HEK293T (cell line): ENCODE measurements around the gene PLAAT3.

Experiments used
- ARNT ChIP-seq: fragments of 450-650 bp; IDR thresholded peaks from 2 replicates; pipeline ENCODE4 v1.6.1; 2017; ENCODE audit warnings: mild to moderate bottlenecking
- BHLHE40 ChIP-seq: fragments of 450-650 bp; IDR thresholded peaks from 2 replicates; pipeline ENCODE4 v1.6.1; 2016; ENCODE audit warnings: mild to moderate bottlenecking, moderate library complexity, borderline replicate concordance
- CTBP1 ChIP-seq: fragments of 450-650 bp; IDR thresholded peaks from 2 replicates; pipeline ENCODE4 v1.6.1; 2016; ENCODE audit warnings: borderline replicate concordance
- ELF4 ChIP-seq: fragments of 450-650 bp; IDR thresholded peaks from 2 replicates; pipeline ENCODE4 v1.6.1; 2017; ENCODE audit warnings: antibody characterized with exemption
- FOXA1 ChIP-seq: fragments of 450-650 bp; IDR thresholded peaks from 2 replicates; pipeline ENCODE4 v1.6.1; 2016; ENCODE audit warnings: mild to moderate bottlenecking
- FOXK2 ChIP-seq: fragments of 450-650 bp; IDR thresholded peaks from 2 replicates; pipeline ENCODE4 v1.6.1; 2016; ENCODE audit warnings: mild to moderate bottlenecking
- FOXM1 ChIP-seq: fragments of 450-650 bp; IDR thresholded peaks from 2 replicates; pipeline ENCODE4 v1.6.1; 2017; ENCODE audit warnings: mild to moderate bottlenecking, borderline replicate concordance
- NFRKB ChIP-seq: fragments of 450-650 bp; IDR thresholded peaks from 2 replicates; pipeline ENCODE4 v1.6.1; 2016; ENCODE audit warnings: mild to moderate bottlenecking, moderate library complexity
- SP1 ChIP-seq: fragments of 450-650 bp; IDR thresholded peaks from 2 replicates; pipeline ENCODE4 v1.6.1; 2017
- SUZ12 ChIP-seq: fragments of 450-650 bp; IDR thresholded peaks from 2 replicates; pipeline ENCODE4 v1.6.1; 2016; ENCODE audit warnings: mild to moderate bottlenecking

DNA sequence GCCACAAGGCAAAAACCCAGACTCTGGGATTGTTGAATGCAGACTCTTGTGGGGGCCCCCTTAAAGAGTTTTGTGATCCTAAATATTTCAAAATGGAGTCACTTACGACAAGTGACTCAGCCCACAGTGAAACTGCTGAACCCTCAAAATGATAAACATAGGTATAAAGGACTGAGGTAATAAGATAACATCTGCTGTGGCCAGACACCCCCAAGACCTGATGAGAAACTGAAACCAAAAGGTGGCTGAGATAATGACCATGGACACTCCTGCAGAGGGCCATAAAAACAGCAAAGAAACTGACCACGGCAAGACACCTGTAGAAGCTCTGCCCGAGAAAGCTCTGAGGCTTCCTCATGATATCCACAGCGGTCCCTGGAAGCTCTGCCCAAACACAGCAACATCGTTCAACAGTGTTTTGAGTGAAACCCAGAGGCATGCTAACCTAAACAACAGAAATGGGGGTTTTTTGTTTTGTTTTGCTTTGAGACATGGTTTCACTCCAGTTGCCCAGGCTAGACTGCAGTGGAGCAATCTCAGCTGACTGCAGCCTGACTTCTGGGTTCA lies 79.3 kb downstream of the PLAAT3 start:
- TF ChIP-seq FOXM1, result no peak
- no peak for TF ChIP-seq BHLHE40
- TF ChIP-seq SP1, result no peak
- no peak for TF ChIP-seq CTBP1
- no peak for TF ChIP-seq FOXK2
- TF ChIP-seq NFRKB, result no peak
- TF ChIP-seq ARNT, result no peak
- no peak for TF ChIP-seq SUZ12
- no peak for TF ChIP-seq FOXA1
- TF ChIP-seq ELF4, result no peak
